ENCODE data around the gene SLIT3.

The SLIT3 gene

GRCh38 chr5:168960497-168960896, 340.4 kb downstream of the SLIT3 start:
- DNase-seq (ENCODE audit: low read depth) = no peak

DNA sequence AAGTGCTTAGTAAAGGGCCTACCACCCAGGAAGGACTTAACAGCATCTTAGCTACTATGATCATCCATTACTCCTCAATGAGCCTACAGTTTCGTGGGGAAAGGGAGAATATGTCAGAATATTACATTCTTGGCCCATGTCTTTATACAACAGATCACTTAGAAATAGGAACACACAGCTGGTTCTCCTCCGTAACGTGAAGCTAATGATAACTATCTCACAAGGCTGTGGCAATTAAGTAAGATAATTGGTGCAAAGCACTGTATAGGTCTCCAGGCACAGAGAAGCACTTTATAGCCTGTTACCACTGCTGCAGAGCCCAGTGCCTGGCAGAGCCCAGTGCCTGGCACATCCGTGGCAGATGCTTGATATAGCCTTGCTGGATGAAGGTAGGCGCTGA, 347.6 kb downstream of the SLIT3 start:
- DNase-seq (ENCODE audit: low read depth) = no peak

GRCh38 chr5:168952196-168952595, 348.7 kb downstream of the SLIT3 start:
- no peak for DNase-seq (ENCODE audit: low read depth)

DNA sequence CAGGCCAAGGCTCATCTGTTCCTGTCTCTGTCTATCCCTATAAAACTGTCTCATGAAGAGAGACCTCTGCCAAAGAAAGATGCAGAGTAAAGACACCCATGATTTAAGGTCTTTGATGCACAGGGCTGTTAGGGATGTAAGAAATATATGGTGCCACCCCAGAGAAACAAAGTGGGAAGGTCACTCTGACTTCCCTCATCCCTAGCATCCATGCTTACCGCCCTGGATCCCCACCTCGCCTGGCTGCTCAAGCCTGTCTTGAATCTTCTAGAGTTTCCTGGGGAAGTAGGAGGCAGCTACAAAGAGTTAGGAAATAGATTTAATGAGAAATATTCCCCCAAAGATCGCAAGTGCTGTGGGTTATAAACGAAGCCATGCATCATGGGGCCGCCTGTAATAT, 349.2 kb downstream of the SLIT3 start:
- DNase-seq (ENCODE audit: low read depth) = no peak

DNA sequence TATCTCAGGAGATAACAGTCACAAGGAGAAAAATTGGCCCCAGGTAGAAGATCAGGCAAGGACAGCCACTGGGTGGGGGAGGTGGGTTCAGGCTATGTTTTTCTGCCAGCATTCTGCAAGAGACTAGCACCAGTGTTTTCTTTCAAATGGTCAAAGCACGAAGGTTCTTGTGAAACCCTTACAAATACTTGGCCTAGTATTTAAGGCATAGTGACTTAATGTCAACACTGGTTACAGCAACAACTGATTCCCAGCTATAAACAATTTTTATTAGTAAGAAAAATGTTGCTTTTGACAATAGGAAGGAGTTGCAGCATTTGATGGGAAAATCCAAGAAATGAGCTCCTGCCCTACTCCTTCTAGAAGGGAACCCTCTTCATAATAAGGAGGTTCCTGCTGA, 349.6 kb downstream of the SLIT3 start:
- DNase-seq (ENCODE audit: low read depth) = no peak

GRCh38 chr5:168950241-168950951, 350.5 kb downstream of the SLIT3 start:
- DNase-seq (ENCODE audit: low read depth) = no peak

DNA sequence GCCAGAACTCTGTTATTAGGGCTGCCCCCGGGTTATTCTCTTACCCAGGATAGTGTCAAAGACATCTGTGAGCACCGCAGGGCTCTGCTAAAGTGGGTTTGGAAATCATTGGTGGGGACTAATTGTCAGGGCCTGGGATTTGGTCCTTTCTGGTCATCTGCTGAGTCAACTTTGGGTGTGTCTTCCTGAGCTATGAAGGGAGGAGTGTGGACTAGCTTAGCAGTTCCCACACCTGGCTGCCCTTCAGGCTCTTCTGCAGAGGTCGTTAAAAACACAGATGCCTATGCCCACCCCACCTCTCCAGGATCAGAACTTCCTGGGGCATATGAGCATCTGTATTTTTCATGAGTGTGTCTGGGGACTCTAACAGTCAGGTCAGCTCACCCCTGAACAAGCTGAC, 352.2 kb downstream of the SLIT3 start:
- no peak for DNase-seq (ENCODE audit: low read depth)

- DNase-seq (ENCODE audit: low read depth) = peak; percentile 30
Observed at GRCh38 chr5:168947212-168947868, 353.6 kb downstream of the SLIT3 start.

DNA sequence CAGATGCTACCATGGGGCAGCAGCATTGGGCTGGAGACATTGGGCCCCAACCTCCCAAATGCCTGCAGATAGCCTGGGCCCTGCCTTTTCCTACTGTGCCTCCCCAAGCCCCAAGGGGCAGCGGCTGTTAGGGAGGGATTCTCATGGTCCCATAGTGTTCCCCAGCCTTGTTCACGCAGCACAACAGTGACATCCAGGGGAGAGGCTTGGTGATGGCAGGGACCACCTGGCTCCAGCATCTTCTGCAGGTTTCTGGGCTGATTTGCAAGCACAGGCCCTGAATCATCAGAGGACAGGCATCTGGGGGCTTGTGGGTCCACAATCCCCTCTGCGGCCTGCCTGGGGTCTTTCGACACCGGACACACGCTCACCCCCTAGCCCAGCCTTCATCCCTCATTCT, 354.6 kb downstream of the SLIT3 start:
- DNase-seq (ENCODE audit: low read depth) = no peak

- DNase-seq (ENCODE audit: low read depth) = no peak
Observed at GRCh38 chr5:168944004-168944403, 356.9 kb downstream of the SLIT3 start.

GRCh38 chr5:168943091-168943884, 357.7 kb downstream of the SLIT3 start:
- no peak for DNase-seq (ENCODE audit: low read depth)

DNA sequence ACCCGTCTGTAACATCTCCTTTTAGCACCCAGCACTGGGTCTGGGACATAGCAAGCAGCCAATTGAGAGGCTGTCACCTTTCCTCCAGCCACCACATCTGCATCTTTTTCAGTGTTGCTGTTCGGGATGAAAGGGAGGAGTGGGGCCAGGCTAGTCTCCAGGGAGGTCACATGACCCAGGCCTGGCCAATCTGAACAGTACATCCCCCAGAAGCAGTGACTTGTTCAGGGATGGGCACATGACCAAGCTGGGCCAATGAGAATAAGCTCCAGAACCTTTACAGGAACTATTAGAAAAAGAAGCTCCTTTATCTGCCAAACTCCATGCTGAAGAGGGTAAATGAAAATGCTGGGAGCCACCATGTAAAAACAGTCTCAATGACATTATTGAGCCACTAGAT, 359.0 kb downstream of the SLIT3 start:
- DNase-seq (ENCODE audit: low read depth) = no peak

DNA sequence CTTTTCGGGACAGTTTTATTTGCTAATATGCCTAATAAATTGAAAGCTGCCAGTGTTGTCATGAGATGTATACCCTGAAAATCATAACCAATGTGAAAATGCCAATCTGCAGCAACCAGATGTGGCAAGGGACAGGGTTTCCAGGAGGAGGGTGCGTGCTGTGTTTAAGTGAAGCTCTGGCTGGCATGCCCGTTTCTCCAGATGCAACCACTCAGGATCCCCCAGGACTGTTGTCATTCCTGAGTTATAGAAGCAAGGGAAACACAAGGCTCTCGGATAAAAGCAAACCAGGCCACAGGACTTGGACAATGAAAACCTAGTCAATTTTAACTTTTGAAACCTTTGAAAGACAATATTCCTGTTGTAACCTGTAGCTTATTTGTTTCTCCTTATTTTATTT, 360.2 kb downstream of the SLIT3 start:
- DNase-seq (ENCODE audit: low read depth) = no peak

GRCh38 chr5:168939887-168940544, 360.9 kb downstream of the SLIT3 start:
- DNase-seq (ENCODE audit: low read depth) = no peak

- no peak for DNase-seq (ENCODE audit: low read depth)
Observed at GRCh38 chr5:168939156-168939800, 361.7 kb downstream of the SLIT3 start.

DNA sequence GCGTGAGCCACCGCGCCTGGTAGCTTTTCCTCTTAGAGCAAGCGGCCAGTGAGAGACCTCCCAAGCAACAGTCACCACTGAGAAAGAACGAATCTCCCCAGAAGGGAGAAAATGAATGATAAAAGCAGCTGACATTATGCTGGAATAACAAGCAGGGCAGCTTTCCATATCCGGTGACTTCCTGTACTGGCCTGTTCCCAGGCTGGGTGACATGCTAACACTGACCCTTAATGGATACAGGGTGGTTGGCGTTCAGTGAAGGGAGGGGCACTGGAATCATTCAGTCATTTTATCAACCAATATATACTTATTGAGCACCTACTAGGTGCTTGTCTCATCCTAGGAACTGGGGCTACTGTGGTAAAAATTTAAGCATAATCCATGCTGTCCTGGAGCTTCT, 364.4 kb downstream of the SLIT3 start:
- DNase-seq (ENCODE audit: low read depth) = no peak

DNA sequence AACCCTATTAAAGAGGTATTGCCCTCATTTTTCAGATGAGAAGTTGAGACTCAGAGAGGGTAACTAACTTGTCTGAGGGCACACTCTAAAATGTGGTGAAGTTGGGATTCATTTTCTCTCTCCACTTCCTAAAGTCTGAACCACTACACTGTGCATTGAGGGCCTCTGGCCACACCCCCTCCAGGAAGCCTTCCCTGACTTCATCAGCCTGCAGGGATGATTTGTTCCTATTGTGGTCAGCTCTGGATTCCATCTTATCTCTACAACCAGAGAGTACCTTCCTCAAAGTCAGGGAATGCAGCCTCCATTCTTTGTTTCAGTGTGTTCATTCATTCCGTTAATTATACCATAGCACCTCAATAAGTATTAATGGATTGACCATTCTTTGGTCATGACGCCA, 365.8 kb downstream of the SLIT3 start:
- no peak for DNase-seq (ENCODE audit: low read depth)

GRCh38 chr5:168934169-168934568, 366.8 kb downstream of the SLIT3 start:
- DNase-seq (ENCODE audit: low read depth) = no peak

GRCh38 chr5:168932400-168933189, 368.3 kb downstream of the SLIT3 start:
- no peak for DNase-seq (ENCODE audit: low read depth)

DNA sequence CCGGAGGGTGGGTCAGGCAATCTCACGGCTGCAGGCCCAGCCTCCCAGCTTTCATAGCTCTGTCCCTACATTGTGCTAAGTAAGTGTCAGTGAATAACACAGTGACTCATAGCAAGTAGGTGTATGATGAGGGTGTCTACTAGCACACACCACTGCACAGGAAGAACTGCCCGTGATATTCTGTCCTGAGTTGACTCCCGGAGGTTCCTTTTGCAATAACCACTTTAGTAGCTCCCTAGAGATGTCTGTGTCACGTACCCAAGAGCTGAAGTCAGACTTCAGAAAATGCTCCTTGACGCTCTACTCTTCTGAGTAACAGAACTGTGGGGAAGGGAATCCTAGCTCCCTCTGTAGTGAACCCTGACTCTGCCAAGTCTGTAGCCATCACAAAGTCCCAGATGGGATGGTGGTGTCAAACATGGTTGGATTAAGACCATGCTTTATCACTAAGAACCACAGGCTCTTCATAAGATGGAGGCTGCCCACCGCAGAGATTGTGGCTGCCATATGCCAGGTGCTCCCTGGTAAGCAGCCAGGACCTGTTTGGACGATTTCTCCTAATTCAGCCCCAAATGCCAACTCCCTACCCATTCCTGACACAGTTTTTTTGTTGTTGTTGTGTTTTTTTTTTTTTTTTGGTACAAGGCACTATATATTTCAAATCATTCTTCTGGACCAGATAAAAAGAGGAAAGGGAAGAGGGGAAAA, 369.1 kb downstream of the SLIT3 start:
- DNase-seq (ENCODE audit: low read depth) = no peak

GRCh38 chr5:168929656-168930055, 371.3 kb downstream of the SLIT3 start:
- no peak for DNase-seq (ENCODE audit: low read depth)

Data from iris pigment epithelial cell (primary cell).